Colonic mucosa (tissue), 4 donors: Measurements from ENCODE around the gene DIP2C. TPM values are rescaled to one million over a fixed set of nuclear protein-coding genes. Genes with fewer than 3 reads are reported as not detected.
"Not testable (repeated sequence)": the region's sequence is repeated elsewhere in the genome, so short reads cannot be mapped to it uniquely, and the experiment has no call there.

Experiments
- DNase-seq: peaks from one replicate; pipeline ENCODE4 v3.0.0-alpha.2; 2020
- H3K27ac ChIP-seq: fragments of 200-600 bp; one replicate; pipeline ENCODE4 v1.8.0; 2021
- H3K27me3 ChIP-seq: fragments of 200-600 bp; one replicate; pipeline ENCODE4 v1.8.0; 2021
- H3K36me3 ChIP-seq: fragments of 200-600 bp; one replicate; pipeline ENCODE4 v1.8.0; 2021
- H3K4me1 ChIP-seq: fragments of 200-600 bp; one replicate; pipeline ENCODE4 v1.8.0; 2021; ENCODE audit warnings: mild to moderate bottlenecking
- H3K4me3 ChIP-seq: fragments of 200-600 bp; one replicate; pipeline ENCODE4 v1.8.0; 2021
- H3K9ac ChIP-seq, 2 donors: one replicate each; pipeline ENCODE4 v1.7.0; 2013; ENCODE audit warnings: control low read depth in 2 of 2, low read depth in 2 of 2, low read length in 2 of 2
- H3K9me3 ChIP-seq: fragments of 200-600 bp; one replicate; pipeline ENCODE4 v1.8.0; 2021
- intact Hi-C: fragments of 100-400 bp; cut with DNase I; formaldehyde crosslinking; loops from one replicate; pipeline ENCODE4 v1.14.1; 2022
- total RNA-seq, 2 donors: library from RNA; stranded (reverse); fragmentation: NEBNext Ultra II Directional in 1 of 2; extraction: Animal tissue kit (Norgen Biotek cat#: 25700) in 1 of 2; gene quantifications; one replicate each; pipeline ENCODE4 v1.2.1, GENCODE V29; 2021
- TF ChIP-seq, protein P1 (sequence below): fragments of 200-600 bp; IDR thresholded peaks from one replicate; pipeline ENCODE4 v1.8.0; 2022; ENCODE audit warnings: antibody characterized with exemption, mild to moderate bottlenecking
- donor health status: healthy.
- donor health status: DM: no; HTN: no; CAD: no.
- donor health status: DM: no; HTN: no; CAD: no.

DIP2C gene
- total RNA-seq, 2 donors from 2014 or later = 7.6 to 11.2 TPM

DNA sequence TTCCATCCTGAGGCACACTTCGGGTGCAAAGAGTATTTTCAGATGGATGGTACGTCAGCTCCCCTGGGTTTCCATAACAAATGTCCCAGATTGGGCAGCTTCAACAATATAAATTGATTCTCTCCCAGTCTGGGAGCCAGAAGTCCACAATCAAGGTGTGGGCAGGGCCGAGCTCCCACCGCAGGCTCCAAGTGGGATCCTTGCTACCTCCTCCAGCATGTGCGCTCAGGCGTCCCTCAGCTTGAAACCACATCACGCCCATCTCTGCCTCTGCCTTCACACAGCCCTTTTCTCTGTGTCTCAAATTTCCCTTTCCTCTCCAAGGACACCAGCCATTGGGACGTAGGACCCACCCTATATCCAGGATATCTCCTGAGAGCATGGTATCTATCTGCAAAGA lies 153.5 kb downstream of the DIP2C start:
- no peaks in the 10 kb centered on the region for H3K27me3 ChIP-seq
- no peaks in the 10 kb centered on the region for H3K4me1 ChIP-seq
- H3K9me3 ChIP-seq = no peaks in the 10 kb centered on the region
- H3K4me3 ChIP-seq = no peak overlapping the region
- intact Hi-C loops = no loop called here
- no peaks in the 10 kb centered on the region for H3K36me3 ChIP-seq
- H3K27ac ChIP-seq = no peak overlapping the region
- DNase-seq = no peak
- no peak overlapping the region for H3K9ac ChIP-seq
- TF ChIP-seq, protein P1, sequence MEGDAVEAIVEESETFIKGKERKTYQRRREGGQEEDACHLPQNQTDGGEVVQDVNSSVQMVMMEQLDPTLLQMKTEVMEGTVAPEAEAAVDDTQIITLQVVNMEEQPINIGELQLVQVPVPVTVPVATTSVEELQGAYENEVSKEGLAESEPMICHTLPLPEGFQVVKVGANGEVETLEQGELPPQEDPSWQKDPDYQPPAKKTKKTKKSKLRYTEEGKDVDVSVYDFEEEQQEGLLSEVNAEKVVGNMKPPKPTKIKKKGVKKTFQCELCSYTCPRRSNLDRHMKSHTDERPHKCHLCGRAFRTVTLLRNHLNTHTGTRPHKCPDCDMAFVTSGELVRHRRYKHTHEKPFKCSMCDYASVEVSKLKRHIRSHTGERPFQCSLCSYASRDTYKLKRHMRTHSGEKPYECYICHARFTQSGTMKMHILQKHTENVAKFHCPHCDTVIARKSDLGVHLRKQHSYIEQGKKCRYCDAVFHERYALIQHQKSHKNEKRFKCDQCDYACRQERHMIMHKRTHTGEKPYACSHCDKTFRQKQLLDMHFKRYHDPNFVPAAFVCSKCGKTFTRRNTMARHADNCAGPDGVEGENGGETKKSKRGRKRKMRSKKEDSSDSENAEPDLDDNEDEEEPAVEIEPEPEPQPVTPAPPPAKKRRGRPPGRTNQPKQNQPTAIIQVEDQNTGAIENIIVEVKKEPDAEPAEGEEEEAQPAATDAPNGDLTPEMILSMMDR = no peak

- Histone ChIP-seq H3K27ac (no peak overlapping the region), H3K9me3 (no peaks in the 10 kb centered on the region), H3K36me3 (no peaks in the 10 kb centered on the region), H3K9ac (no peak overlapping the region), H3K4me3 (no peak overlapping the region), H3K27me3 (no peaks in the 10 kb centered on the region), H3K4me1 (no peaks in the 10 kb centered on the region)
- intact Hi-C loops = no loop called here
- DNase-seq = no peak
- TF ChIP-seq, protein P1 = no peak
Measured at GRCh38 chr10:535051-535450, 154.4 kb downstream of the DIP2C start.

GRCh38 chr10:534047-534566 lies 155.4 kb downstream of the DIP2C start:
- intact Hi-C loops = no loop called here
- Histone ChIP-seq H3K9me3 (no peaks in the 10 kb centered on the region), H3K4me1 (no peaks in the 10 kb centered on the region), H3K9ac (no peak overlapping the region), H3K27me3 (no peaks in the 10 kb centered on the region), H3K4me3 (no peak overlapping the region), H3K36me3 (no peaks in the 10 kb centered on the region), H3K27ac (no peak overlapping the region)
- TF ChIP-seq, protein P1 = no peak
- no peak for DNase-seq

- no peaks in the 10 kb centered on the region for H3K27me3 ChIP-seq
- TF ChIP-seq, protein P1 = no peak
- no peaks in the 10 kb centered on the region for H3K9me3 ChIP-seq
- DNase-seq = no peak
- no peaks in the 10 kb centered on the region for H3K4me1 ChIP-seq
- H3K27ac ChIP-seq = no peak overlapping the region
- no peaks in the 10 kb centered on the region for H3K36me3 ChIP-seq
- H3K9ac ChIP-seq = no peak overlapping the region
- intact Hi-C loops = no loop called here
- H3K4me3 ChIP-seq = no peak overlapping the region
Measured at GRCh38 chr10:533611-534010, 155.9 kb downstream of the DIP2C start.

GRCh38 chr10:533186-533585 lies 156.3 kb downstream of the DIP2C start:
- intact Hi-C loops = no loop called here
- no peaks in the 10 kb centered on the region for H3K9me3 ChIP-seq
- no peak overlapping the region for H3K9ac ChIP-seq
- H3K27me3 ChIP-seq = no peaks in the 10 kb centered on the region
- no peaks in the 10 kb centered on the region for H3K36me3 ChIP-seq
- no peaks in the 10 kb centered on the region for H3K4me1 ChIP-seq
- TF ChIP-seq, protein P1 = no peak
- no peak overlapping the region for H3K4me3 ChIP-seq
- no peak overlapping the region for H3K27ac ChIP-seq
- DNase-seq = no peak

DNA sequence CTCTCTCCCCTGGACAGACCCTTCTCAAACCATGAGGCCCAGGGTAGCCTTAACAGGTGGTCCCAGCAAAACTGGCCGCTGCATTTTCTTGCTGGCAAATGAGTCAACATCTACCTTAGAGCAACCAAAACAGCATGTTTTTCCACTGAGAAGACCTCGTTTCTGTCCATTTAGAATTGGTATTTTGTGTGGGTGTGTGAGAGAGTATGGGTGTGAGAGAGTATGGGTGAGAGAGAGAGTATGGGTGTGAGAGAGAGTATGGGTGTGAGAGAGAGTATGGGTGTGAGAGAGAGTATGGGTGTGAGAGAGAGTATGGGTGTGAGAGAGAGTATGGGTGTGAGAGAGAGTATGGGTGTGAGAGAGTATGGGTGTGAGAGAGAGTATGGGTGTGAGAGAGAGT lies 157.1 kb downstream of the DIP2C start:
- H3K9ac ChIP-seq, H3K27ac ChIP-seq, H3K27me3 ChIP-seq, H3K9me3 ChIP-seq, H3K36me3 ChIP-seq, intact Hi-C loops, DNase-seq, H3K4me1 ChIP-seq, H3K4me3 ChIP-seq: not testable (repeated sequence)
